Pancreas (tissue), 10 donors: ENCODE data around the gene POLA1. TPM values are rescaled to one million over a fixed set of nuclear protein-coding genes. Genes with fewer than 3 reads are reported as not detected.

ENCODE experiments used
- ATAC-seq, 4 donors: fragments of 200-7000 bp; cut with Tn5 transposase; one replicate each; pipeline versions ENCODE4 v1.8.0 to v1.9.1; 2020; ENCODE audit warnings: mild to moderate bottlenecking in 4 of 4, moderate library complexity in 4 of 4
- DNase-seq, 6 donors: peaks; one replicate each; pipeline ENCODE4 v3.0.0-alpha.2; 2020
- FAIRE-seq: peaks from 2 replicates; lab custom pipeline; 2012; peaks lifted over from hg19 to GRCh38; lab: Jason Lieb, UNC
- H3K27ac ChIP-seq, 4 donors: fragments of 200-600 bp; sonication (generic); 1 replicate in 3 of 4; 2 replicates in 1 of 4; pipeline versions ENCODE4 v1.5.0 to v1.8.0; 2020
- H3K27me3 ChIP-seq, 4 donors: fragments of 200-600 bp; one replicate each; pipeline ENCODE4 v1.8.0; 2021
- H3K36me3 ChIP-seq, 3 donors: fragments of 200-600 bp; sonication (generic) in 1 of 3; one replicate each; pipeline versions ENCODE4 v1.5.0 to v1.8.0; 2020 to 2021
- H3K4me1 ChIP-seq, 3 donors: fragments of 200-600 bp; one replicate each; pipeline ENCODE4 v1.8.0; 2021
- H3K4me3 ChIP-seq, 4 donors: fragments of 200-600 bp; sonication (generic) in 2 of 4; one replicate each; pipeline versions ENCODE4 v1.5.0 to v1.8.0; 2020 to 2021
- H3K9me3 ChIP-seq, 4 donors: fragments of 200-600 bp; one replicate each; pipeline ENCODE4 v1.8.0; 2021
- CTCF ChIP-seq, 4 donors: fragments of 200-600 bp; sonication (generic) in 3 of 4; IDR thresholded peaks; one replicate each; pipeline versions ENCODE4 v1.5.0 to v1.8.0; 2021; ENCODE audit warnings: antibody characterized with exemption in 4 of 4
- WGBS, 2 donors: extraction: QIAGEN DNeasy Blood & Tissue Kit; methylation state at CpG; one replicate each; pipeline ENCODE4 v1.1.7; 2013; 5-methylcytosine and 5-hydroxymethylcytosine counted together
- intact Hi-C, 3 donors: fragments of 100-400 bp; cut with DNase I; formaldehyde crosslinking; loops; one replicate each; pipeline versions ENCODE4 v1.11.1 to v1.14.2; 2022
- polyA plus RNA-seq, 2 donors: library from polyadenylated mRNA; stranded (reverse); fragments of 200-250 nt; gene quantifications; one replicate each; pipeline ENCODE4 v1.2.3, GENCODE V29; 2013
- total RNA-seq, 6 donors: library from RNA; stranded (reverse); fragmentation: NEBNext Ultra II Directional in 4 of 6; extraction: Animal tissue kit (Norgen Biotek cat#: 25700) in 4 of 6; gene quantifications; one replicate each; pipeline versions ENCODE4 v1.2.1 to v1.2.4, GENCODE V29; 2021 to 2023
- donor health status: healthy with polysubstance abuse.
- donor health status: DM: no; HTN: no; CAD: no; lungs with moderate emphysema.
- donor health status: DM: no; HTN: no; CAD: no.
- donor health status: control.
- donor health status: control.
- donor health status: Bipolar disorder and iron deficiency.
- donor health status: DM: yes; HTN: yes; CAD: no.
- donor health status: DM: no; HTN: no; CAD: no.
- donor health status: DM: no; HTN: no; CAD: no.
- donor health status: DM: yes; HTN: yes; CAD: no.

POLA1 gene
- total and polyA plus RNA-seq, 8 donors: 1.4 to 6.1 (median 4.4) TPM

GRCh38 chrX:25023908-25024307 lies 330.2 kb downstream of the POLA1 start:
- FAIRE-seq: no peak
- no peak for ATAC-seq
- 22 to 44% methylated on average over 1 of the region's 1 CpG for WGBS, 2 donors
- no peaks in the 10 kb centered on the region for H3K36me3 ChIP-seq
- no peak for TF ChIP-seq CTCF (IDR thresholded peaks at IDR 0.05)
- DNase-seq: no peak
- H3K4me3 ChIP-seq: no peak overlapping the region
- no peak overlapping the region for H3K27ac ChIP-seq
- H3K27me3 ChIP-seq: peaks cover 0 to 43% (median 13%) of the 10 kb centered on the region in 4 donors
- no peaks in the 10 kb centered on the region for H3K9me3 ChIP-seq
- no peaks in the 10 kb centered on the region for H3K4me1 ChIP-seq
- intact Hi-C loops: no loop called here

GRCh38 chrX:25025615-25026014 lies 331.9 kb downstream of the POLA1 start:
- no peaks in the 10 kb centered on the region for H3K4me1 ChIP-seq
- WGBS, 2 donors: 22 to 43% methylated on average over 2 of the region's 2 CpGs
- DNase-seq (no peak), ATAC-seq (no peak), FAIRE-seq (no peak)
- no peaks in the 10 kb centered on the region for H3K9me3 ChIP-seq
- intact Hi-C loops: no loop called here
- H3K27me3 ChIP-seq: peaks cover 0 to 29% (median 6%) of the 10 kb centered on the region in 4 donors
- no peak for TF ChIP-seq CTCF (IDR thresholded peaks at IDR 0.05)
- no peaks in the 10 kb centered on the region for H3K36me3 ChIP-seq
- no peak overlapping the region for H3K27ac ChIP-seq
- H3K4me3 ChIP-seq: no peak overlapping the region

- Histone ChIP-seq H3K27ac (no peak overlapping the region), H3K27me3 (peaks cover 0 to 22% (median 3%) of the 10 kb centered on the region in 4 donors), H3K36me3 (no peaks in the 10 kb centered on the region), H3K4me3 (no peak overlapping the region), H3K4me1 (no peaks in the 10 kb centered on the region), H3K9me3 (no peaks in the 10 kb centered on the region)
- TF ChIP-seq CTCF (IDR thresholded peaks at IDR 0.05): no peak
- ATAC-seq (no peak), FAIRE-seq (no peak), DNase-seq (no peak)
- 37 to 40% methylated on average over 6 of the region's 6 CpGs for WGBS, 2 donors
- intact Hi-C loops: no loop called here
Measured at GRCh38 chrX:25026576-25026975, 332.9 kb downstream of the POLA1 start.

GRCh38 chrX:25028726-25029125 lies 335.0 kb downstream of the POLA1 start:
- FAIRE-seq: no peak
- no peak overlapping the region for H3K27ac ChIP-seq
- ATAC-seq: no peak
- H3K36me3 ChIP-seq: no peaks in the 10 kb centered on the region
- WGBS, 2 donors: 61 to 69% methylated on average over 7 of the region's 7 CpGs
- DNase-seq: no peak
- no peak for TF ChIP-seq CTCF (IDR thresholded peaks at IDR 0.05)
- H3K27me3 ChIP-seq: peaks cover 0 to 7% (median 0%) of the 10 kb centered on the region in 4 donors
- H3K4me3 ChIP-seq: no peak overlapping the region
- intact Hi-C loops: no loop called here
- no peaks in the 10 kb centered on the region for H3K4me1 ChIP-seq
- H3K9me3 ChIP-seq: no peaks in the 10 kb centered on the region

GRCh38 chrX:25029288-25029825 lies 335.6 kb downstream of the POLA1 start:
- 80 to 85% methylated on average over 16 of the region's 16 CpGs for WGBS, 2 donors
- FAIRE-seq (no peak), DNase-seq (no peak), ATAC-seq (no peak)
- Histone ChIP-seq H3K27me3 (peaks cover 0 to 7% (median 0%) of the 10 kb centered on the region in 4 donors), H3K4me3 (no peak overlapping the region), H3K27ac (no peak overlapping the region), H3K4me1 (no peaks in the 10 kb centered on the region), H3K9me3 (no peaks in the 10 kb centered on the region), H3K36me3 (no peaks in the 10 kb centered on the region)
- intact Hi-C loops: no loop called here
- no peak for TF ChIP-seq CTCF (IDR thresholded peaks at IDR 0.05)
